HG02970 (cell line): ENCODE data around the gene DAD1.

Source experiments
- ATAC-seq: cut with Tn5 transposase; IDR thresholded peaks from one replicate; pipeline ENCODE4 v1.9.1; 2021; ENCODE audit warnings: mild to moderate bottlenecking, moderate library complexity, moderate number of reproducible peaks; ENCODE audit not compliant: unreplicated experiment, low FRiP score

DAD1 gene

DNA sequence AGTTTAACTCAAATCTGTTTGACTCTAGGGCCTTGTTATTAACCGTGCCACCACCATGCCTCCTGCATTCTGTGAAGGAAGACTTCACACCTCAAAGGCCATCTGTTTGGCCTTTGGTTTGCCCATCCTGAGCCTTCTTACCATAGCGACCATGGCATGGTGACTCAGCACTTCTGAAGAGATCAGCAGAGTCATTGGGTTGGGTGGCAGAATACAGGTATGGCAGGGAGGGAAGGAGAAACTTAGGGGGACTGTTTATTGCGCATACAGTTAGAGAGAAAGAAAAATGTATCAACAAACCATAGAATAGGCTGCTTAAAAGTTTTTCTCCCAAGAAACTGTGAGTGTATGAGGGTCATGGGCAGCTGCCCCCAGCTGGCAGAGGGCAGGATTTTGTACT is 49.2 kb downstream of the DAD1 start:
- no peak for ATAC-seq

DNA sequence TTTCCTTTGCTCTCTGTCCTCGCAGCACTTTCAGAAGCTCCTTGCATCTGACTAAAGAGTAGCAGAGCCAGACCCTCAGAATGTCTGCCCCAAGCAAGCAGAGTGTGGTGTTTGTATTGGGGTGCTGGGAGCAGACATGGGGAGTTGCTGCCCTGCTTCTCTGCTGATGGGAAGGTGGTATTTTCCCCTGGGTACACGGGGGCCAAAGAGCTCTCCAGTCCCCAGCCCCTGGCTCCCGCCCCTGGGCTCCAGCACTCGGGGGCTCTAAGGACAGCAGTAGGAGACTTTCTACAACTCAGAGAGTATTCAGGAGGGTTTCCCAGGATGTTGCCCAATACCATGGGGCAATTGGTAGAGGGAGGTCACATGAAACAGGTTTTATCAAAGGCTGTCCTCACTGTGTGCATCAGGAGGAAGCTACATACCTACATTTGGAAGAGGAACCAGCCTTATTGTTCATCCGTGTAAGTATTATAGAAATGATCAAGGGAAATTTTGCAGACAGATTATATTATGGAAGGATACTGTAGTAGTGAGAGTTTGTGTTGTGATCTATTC is 50.3 kb downstream of the DAD1 start:
- no peak for ATAC-seq

DNA sequence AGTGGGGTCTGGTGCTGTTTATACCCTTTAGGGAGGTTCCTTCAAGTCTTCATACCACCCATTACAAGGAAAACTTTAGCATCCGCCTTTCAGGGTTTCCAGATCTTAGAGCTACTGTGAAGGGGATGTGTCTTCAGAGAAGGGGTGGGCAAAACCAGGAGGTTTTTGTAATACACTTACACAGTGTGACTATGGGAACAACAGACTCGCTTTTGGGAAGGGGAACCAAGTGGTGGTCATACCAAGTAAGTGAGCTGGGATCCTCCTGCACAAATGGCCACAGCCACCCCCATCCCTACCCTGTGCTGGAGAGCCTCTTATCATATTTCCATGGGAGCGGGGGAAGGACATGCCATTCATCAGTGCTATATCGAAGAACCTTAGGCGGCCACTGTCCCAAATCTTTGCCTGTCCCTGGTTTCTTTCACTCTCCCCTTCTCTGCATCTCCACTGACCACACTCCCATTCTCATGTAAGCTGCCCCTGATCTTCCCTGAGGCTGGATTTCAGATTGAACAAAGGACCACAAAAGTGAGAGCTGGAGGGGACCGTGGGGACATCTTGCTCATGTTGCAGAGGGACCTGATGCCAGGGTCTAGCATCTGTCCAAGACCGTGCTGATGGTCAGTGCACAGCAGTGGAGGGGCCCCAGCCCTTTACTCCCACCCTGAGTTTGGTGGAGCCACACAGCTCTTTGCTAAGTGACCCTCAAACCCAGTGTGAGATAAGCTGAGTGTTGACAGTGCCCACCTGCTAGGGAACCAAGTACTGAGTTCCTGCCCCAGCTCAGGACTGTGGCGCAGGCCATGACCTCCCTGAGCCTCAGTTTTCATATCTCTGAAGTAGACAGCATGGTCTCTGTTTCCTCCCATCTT is 51.4 kb downstream of the DAD1 start:
- ATAC-seq: no peak

DNA sequence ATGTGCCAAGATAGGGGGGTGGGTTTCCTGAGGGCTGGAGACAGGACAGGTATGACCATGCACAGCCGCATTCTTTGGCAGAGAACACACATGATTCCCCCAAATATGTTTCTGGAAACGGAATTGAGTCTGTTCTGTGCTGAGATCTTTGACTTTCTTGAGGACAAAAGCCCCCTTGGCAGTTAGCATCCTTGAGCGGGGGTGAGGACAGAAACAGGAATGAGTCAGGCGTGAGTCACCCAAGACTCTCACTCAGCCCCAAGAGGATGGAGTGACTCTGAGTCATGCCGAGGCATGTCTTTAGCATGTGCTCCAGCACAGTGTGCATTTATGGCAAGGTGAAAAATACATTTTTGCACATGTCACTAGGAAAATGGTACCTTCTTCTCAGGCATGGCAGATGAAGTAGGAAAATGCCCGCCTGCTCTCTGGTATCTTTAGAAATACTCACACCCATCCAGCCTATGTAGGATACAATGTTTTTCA is 52.1 kb downstream of the DAD1 start:
- peak; percentile 72 for ATAC-seq

DNA sequence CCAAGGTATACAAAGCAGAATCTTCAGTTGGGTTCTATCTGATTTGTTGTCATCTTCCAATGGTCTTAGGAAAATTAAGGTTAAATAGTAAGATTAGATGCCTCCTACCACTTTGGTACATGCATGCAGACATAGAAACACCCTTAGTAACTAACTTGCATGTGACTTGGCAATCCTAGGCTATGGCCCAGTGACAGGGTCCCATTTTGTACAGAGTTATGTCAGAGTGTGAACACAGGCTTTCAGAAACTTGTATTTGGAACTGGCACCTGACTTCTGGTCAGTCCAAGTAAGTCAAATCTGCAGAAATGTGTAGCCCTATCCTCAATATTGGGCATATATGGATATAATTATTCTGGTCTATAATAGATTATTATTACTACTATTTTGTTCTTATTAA is 53.1 kb downstream of the DAD1 start:
- no peak for ATAC-seq

DNA sequence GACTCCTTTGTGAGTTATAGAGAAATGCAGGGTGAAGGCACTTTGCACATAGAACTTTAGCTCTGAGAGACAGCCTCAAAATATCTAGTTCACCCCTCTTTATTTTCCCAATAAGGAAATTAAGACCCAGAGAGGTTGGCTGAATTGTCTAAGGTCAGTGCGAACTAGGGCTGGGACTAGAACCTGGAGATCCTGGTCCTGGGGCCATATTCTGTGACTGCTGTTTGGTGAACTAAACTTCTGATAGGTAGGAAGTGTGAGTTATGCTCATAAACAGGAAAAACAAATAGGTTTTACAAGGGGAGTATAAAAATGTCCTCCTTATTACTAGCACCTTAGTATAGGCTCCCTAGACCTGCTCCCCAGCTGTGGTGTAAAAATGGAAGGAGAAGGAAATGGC is 53.9 kb downstream of the DAD1 start:
- no peak for ATAC-seq

DNA sequence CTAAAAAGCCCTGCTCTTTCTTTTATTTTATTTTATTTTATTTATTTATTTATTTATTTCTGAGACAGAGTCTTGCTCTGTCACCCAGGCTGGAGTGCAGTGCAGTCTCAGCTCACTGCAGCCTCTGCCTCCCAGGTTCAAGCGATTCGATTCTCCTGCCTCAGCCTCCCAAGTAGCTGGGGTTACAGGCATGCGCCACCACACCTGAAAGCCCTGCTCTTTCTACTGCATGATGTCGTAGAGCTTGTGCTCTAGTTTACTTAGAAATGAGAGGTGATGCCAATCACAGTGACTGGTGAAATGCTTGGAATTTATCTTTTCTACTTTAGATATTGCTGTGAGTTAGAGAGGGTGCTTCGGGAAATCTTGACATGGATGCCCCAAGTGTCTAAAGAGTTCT is 54.5 kb downstream of the DAD1 start:
- ATAC-seq: no peak

DNA sequence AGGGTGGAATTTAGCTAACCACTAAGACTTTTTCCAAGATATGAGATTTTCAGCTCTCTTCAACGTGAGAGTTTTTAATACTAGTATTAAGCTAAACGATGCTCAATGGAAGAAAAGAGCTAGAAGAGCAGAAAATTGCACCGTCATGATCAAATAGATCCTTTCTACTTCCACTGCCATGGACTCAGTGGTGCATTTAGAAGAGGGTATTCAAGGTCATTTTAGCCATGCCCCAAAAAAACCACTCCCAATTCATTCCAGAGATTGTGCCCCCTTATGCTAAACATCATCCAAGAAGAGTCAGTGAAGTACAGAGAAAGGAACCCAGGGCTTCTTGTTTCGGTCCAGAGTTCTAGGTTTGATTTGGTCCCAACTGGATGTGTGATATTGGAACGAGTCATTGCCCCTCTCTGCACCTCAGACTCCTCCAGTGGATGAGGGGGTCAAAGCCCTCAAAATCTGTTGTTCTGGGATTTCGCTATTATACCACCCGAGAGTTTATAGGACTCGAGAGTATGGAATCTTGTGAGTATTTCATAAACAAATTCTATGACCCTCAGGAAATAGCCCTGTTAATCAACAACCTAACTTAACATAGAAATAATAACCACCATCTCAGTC is 55.2 kb downstream of the DAD1 start:
- no peak for ATAC-seq

DNA sequence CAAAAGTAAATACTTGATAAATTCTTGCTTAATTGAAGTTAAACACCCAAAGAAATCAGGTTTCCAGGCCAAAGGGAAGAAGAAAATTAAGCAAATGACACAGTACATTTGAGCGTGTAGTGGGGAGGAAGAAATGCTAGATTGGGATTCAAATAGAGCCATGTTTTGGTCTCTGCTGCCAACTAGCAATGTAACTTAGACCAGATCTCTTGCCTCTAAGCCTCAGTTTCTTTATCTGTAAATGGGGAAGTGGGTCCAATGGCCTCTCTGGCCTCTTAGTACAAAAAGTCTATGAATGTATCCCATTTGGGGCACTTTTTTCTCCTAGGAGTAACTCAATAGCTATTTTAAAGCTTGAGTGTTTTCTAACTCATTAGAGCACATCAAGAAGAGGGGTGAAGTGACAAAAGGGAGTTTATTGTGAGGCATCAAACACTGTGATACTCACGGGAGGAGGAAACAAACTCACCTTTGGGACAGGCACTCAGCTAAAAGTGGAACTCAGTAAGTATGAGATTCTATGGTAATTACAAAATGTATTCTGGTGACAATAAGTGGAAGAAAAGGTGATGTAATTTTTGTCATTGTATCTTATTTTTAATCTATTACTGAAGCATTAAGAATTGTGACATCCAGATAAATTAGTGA is 55.8 kb downstream of the DAD1 start:
- ATAC-seq: no peak

DNA sequence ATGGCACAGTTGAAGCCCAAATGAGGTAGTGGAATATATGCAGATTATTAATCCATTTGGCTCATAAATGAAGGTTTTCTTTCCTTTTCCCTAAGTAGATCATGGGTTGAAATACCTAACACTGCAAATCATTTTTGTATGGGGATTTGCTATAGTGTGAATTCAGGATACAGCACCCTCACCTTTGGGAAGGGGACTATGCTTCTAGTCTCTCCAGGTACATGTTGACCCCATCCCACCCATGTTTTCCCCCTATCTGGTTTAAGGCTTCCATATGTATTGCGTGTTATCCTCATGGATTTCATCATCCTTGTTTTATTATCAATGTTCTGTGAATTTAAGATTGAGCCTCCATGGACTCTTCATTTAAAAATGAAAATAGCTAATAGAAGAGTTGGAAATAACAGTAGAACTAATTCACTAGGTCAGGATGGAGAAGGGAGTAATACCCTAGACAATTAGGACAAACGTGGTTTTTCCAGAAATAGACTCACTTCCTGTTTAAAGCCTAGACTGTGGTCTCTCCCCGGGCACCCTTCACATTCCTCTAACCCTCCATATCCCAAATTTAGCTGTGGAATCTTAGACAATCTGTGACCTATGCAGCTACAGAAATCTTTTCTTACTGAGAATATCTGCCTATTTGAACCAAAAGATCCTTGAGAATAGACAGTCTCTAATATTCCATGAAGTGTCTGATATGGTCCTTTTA is 56.5 kb downstream of the DAD1 start:
- ATAC-seq: no peak

DNA sequence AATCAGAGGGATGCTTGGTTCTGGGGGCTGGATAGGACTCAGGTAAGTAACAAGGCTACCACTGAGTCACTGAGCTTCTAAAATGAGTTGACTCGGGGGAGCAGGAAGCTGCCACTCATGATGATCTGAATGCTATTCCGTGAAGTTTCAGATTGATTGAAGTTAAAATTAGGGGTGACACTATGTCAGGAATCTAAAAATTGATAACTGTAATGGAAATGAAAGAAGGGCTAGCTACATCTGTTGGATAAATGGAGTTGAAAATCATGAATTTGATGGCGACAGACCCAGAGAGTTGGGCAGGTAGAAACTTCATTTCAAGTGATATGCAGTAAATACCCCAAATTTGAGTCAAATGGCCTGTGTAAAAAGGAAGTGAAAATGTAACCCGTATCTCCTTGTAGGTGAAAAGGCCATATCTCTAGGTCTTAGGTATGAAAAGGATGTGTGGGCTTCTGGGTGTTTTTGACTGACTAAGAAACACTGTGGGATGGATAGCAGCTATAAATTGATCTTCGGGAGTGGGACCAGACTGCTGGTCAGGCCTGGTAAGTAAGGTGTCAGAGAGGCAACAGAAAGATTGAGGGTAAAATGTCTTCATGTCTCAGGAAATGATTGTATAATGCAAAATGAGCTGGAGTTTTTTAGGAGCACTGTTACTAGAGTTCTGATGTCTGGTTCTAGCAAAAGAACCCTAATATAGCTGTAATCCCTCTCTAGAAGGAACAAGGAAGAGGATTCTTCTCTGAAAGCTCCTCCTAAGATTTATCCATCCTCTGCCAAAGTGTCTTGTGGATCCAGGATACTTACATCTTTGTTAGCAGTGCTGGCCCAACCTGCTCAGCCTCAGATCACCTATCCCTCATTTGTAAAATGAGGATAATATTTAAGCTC is 57.3 kb downstream of the DAD1 start:
- peak; percentile 40 for ATAC-seq

DNA sequence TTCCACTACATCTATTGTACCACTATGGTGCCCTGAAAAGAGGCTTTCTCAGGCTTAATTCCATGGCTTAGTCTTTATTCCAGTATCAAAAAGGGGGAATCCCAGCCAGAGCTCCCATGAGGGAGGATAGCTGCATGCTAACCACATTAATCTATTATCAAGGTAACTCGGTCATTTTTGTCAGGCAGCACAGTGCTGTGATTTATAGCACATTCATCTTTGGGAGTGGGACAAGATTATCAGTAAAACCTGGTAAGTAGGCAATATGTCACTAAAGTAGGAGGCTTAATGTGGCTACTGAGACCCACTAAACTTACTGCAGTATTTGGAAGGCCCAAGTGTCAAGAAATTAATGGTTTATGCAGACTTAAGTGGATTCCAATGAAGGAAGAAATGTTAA is 58.9 kb downstream of the DAD1 start:
- no peak for ATAC-seq

DNA sequence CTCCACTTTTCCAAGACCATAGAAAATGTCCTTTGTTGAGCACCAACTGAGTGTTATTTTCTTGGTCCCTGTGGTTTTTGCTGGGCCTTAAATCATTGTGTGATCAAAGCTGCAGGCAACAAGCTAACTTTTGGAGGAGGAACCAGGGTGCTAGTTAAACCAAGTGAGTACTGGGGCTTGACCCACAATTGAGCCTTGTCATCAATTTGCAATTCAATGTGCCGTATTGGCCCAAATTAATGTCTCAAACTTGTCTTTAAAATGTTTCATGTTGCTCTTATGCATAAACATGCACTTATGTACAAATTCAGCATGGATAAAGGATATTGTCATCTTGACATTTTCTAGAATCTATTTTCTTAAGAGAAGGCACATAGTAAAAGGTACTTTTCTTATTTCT is 62.3 kb downstream of the DAD1 start:
- ATAC-seq: no peak

DNA sequence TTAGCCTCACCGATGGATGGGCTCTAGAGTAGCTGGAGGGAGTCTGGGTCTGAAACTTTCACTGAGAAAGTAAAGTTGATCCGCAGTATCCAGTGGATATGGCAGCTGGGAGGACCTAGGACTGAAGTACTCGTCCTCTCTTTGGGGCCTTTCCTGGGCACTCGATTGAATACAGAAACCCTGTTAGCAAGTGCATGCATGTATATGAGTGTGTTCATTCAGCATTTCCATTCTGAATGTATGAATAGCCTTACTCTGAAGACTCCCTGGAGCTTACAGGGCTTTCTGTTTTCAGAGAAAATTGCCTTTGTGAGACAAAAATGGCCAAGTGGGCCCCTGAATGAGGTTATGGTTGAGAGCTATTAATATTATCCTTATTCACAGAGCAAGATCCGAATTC is 62.8 kb downstream of the DAD1 start:
- ATAC-seq: no peak

DNA sequence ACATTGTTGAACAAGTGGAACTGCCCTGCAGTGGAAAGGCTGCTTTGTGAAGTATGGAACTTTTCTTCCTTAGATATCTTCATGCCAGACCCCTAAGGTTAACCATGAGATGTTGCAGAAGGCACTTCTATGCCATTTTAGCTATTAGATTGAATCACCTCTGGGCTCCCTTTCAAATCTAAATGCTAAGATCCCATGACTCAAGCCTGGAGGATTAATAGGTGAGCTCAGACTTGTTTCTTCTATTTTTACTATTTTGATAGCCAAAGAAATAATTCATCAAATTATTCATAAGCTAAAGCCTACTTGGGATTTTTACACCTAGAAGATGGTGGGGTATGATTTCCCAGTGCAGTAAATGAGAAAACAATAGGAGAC is 64.3 kb downstream of the DAD1 start:
- ATAC-seq: no peak

DNA sequence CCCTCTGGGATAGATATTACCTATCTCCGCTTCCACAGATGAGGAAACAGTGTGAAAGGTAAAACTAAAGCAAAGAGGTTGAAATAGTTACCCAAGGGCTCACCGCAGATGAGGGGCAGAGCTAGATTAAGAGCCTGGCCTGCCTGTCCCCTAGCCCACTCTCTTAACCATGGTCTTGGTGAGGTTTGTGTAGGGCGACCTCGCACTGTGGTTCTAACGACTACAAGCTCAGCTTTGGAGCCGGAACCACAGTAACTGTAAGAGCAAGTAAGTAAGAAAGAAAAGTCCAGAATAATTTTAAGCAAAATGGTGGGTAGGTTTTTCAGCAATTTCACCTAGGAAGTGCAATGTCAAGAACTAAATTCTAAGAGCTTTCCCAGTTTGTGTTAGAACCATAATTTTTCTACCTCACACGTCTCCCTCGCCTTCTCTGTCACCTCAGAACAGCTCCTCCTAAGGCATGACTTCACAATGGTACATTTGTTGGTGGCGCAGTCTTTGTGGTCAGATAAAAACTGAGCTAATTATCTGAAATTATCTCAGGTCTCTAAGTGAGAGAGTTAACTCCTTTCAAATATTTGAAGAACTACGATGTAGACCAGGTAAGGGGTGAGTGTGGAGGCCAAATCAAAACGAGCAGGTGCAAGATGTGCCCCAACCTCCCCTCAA is 64.8 kb downstream of the DAD1 start:
- ATAC-seq: no peak

DNA sequence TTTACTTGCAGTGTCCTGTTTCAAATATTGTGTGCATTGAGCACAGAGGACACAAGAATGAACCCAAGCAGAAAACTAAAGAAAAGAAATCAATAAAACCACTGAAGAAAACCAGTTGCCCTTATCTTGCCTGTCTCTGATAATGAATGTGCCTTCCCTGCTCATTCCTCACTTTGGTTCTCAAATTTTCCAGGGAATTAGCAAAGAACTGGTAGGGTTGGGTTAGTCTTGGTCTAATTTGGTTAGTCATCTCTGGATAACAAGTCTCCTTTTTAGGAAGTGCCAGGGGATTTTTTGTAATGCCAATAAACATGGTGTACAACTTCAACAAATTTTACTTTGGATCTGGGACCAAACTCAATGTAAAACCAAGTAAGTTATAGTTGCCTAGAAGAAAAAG is 65.7 kb downstream of the DAD1 start:
- no peak for ATAC-seq

DNA sequence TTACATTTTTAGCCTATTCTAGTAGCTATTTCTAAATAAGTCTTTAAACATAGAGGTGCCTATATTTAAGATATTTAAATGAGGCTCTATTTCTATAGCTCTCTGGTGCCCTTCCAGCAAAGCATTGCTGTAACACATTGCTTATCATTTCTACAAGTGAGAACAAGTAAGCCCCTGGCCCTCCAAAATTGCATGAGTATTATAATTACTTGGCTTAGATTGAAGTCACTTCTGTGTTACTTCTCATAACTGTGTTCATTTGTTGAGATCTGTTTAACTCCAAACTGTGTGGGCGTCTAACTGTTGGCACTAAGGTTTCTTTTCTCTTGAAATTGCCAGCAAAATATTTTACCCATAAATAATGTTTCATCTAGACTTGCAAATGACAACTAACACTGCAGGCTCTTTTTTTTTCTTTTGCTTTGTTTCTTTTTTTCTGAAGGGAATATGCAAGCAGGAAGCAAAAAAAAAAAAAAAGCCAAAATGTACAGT is 66.5 kb downstream of the DAD1 start:
- no peak for ATAC-seq
